GM19193 (cell line): ENCODE results near the gene MUC5B.

Experiments
- POLR2A ChIP-seq: IDR thresholded peaks from 4 replicates; pipeline ENCODE4 v1.6.1; 2011; ENCODE audit not compliant: insufficient read depth, insufficient read length; ENCODE audit errors: extremely low read depth

The MUC5B gene

DNA sequence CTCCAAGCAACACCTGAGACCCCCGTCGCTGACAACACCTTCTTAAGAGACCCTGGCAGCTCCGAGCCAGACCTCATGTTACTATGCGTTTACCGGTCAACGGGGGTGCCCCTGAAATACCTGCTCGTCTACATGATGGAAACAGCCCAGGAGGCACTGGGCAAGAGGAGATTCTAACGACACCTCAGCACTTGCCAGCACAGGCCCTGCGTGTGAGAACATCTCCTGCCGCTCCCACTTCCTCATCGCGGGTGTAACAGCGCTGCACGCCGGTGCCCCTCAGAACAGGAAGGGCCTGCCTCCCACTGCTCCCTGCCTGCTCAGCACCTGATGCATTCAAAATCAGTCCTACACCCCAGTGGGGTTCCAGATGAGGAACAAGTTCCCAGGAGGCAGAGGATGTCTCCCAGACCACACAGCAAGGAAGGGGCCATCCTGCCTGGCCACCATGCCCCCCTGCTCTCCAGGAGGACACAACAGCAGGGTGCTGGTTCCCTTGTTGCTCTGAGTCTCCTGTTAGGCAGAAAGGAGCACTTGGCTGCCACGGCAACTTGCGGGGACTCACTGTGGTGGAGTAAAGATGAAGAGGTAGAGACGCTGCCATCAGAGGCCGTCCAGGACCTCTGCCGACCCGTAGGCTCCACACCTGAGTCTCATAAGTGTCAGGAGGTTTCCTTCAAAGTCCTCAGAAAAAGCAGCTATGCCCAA lies 84.5 kb downstream of the MUC5B start:
- TF ChIP-seq POLR2A = no peak

DNA sequence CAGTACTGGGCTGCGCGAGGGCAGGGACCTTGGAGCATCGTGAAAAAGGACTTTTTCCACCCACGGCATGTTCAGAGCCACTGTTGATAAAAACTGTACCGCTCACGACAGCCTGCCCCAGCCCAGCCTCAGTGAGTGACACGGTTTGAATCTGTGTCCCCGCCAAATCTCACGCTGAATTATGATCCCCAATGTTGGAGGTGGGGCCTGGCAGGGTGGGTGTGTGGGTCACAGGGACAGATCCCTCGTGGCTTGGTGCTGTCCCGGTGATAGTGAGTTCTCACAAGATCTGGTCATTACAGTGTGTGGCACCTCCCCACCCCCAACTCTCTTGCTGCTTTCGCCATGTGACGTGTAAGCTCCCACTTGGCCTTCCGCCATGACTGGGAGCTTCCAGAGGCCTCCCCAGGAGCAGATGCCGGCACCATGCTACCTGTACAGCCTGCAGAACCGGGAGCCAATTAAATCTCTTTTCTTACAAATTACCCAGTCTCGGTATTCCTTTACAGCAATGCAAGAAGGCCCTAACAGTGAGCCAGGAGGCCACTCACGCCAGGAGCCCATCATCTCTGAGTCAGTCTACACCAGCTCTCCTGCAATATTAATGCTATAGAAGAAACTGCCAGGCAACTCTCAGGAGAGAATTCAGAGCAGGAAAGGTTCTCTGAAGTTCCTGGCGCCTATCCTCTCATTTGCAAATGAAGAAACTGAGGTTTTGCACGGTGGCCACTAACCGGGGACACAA lies 85.3 kb downstream of the MUC5B start:
- TF ChIP-seq POLR2A = no peak

- TF ChIP-seq POLR2A = no peak
Measured at GRCh38 chr11:1308743-1309497, 86.1 kb downstream of the MUC5B start.

DNA sequence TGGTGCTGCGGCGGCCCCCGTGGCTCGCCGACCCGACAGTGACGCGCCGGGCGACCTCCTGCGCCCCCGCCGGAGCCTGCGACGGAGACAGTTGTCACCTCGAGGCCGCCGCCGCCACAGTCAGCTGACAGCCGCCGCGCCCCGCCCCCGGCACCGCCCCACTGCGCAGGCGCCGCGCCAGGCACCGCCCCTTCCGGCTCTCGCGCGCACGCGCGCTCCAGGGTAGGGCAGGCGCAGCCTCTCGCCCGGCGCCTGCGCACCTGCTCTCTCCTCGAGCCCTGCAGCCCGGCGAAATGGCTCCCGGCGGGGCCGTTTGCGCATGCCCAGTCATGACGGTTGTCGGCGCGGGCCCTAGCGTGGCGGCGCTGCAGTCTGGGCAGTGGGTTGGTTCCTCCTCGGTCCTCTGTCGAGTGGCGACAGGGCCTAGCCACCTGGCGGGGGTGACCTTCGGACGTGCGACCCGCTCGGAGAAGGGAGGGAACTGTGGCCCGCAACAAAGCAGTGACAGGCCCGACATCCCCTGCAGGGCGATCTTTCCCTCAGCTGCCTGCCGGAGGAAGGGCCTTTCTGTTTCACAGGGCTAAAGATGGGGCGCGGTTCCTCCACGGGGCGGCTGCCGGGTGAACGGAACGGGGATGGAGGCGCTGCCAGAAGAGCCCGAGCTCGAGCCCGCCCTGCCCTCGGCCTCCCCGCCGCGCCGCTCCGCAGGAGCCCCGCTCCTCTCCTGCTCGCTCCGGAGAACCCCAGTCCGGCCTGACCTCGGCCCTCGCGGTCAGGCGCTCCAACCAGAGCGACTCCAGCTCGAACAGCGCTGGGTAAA lies 86.8 kb downstream of the MUC5B start, which contains the start of gene TOLLIP:
TSS of gene TOLLIP (minus strand) at position 135 of the 820 bp plus-strand sequence. CDS start at position 1, 134 bp downstream.
- peak; percentile 92 for TF ChIP-seq POLR2A

DNA sequence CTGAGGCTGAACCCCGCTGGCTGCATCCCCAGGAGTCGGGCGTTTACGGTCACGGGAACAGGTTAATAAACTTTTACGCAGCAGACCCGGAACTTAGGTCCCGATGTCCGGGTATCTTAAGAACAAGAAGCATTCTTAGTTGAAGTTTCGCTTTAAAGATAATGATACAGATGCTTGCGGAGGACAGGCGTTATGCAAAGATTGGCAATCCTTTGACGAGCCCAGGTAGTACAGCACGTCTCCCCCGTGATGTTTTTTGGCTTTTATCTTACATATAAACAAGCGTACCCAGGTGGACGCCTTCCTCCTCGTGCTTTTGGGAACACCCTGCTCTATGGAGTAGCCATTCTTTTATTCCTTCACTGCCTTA lies 87.4 kb downstream of the MUC5B start:
- TF ChIP-seq POLR2A = no peak

DNA sequence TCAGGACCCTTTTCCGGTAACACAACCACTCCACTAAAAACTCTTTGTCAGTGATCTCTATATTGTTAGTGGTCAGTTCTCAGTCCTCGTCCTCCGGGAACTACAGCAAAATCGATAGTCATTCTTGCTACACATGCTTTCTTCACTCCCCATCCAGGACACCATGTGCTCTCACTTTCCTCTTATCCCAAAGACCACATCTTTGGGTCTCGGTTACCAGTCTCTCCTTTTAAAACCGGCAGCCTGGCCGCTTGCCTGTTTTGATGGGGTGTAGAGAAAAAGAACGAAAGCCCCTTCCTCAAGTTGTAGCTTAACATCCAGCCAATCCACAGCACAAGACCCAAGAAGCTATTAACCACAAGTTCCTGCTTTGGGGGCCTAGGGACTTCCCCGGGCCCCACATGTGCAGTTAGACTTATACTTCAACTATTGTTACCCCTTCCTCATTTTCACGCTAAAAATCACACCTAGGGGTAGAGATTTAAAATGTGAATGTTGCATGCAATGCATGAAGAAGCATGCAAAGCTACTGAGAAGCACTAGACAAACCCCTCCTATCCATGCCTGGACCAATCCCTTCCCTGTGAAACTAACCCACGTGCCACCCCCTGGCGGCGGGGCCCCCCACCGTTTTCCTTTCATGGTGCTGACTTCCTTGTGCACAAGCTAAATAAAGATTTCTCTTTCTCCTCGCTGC lies 88.1 kb downstream of the MUC5B start:
- TF ChIP-seq POLR2A = no peak
